Caco-2 (cell line): ENCODE measurements around the gene ADK. TPM values are rescaled to one million over a fixed set of nuclear protein-coding genes. Genes with fewer than 3 reads are reported as not detected.

ENCODE experiments used
- BruUV-seq: library from RNA; stranded (reverse); fragments of 400-500 nt; replicated peaks from 2 replicates; lab custom pipeline; 2021; lab: Mats Ljungman, UMichigan
- CTCF ChIA-PET: fragments of 300-600 bp; sonication (Branson Sonifier 250); formaldehyde crosslinking; loops from one replicate; lab custom pipeline; 2022; ENCODE audit warnings: antibody characterized with exemption; lab: Charles Lee
- POLR2A ChIA-PET: fragments of 300-600 bp; sonication (Branson Sonifier 250); formaldehyde crosslinking; loops from one replicate; lab custom pipeline; 2022; ENCODE audit warnings: antibody characterized with exemption; lab: Charles Lee
- DNase-seq, 2 experiments: peaks; one replicate each; pipeline versions ENCODE4 v3.0.0 to v3.0.0-alpha.2; 2020 to 2022
- H3K27me3 ChIP-seq: replicated peaks from 2 replicates; pipeline ENCODE4 v1.6.0; 2011; ENCODE audit warnings: low read length; ENCODE audit not compliant: control insufficient read depth, insufficient read depth
- H3K36me3 ChIP-seq: 2 replicates; pipeline ENCODE4 v1.5.1; 2011; ENCODE audit warnings: low read length; ENCODE audit not compliant: control insufficient read depth, insufficient read depth
- H3K4me1 ChIP-seq: fragments of 250-450 bp; sonication (Bioruptor Pico); 2 replicates; pipeline ENCODE4 v1.5.1; 2020; ENCODE audit warnings: mild to moderate bottlenecking
- H3K4me3 ChIP-seq: 2 replicates; pipeline ENCODE4 v1.5.1; 2011; ENCODE audit warnings: low read depth, mild to moderate bottlenecking, control low read depth, low read length
- H3K9me3 ChIP-seq: fragments of 250-450 bp; sonication (Bioruptor Pico); 2 replicates; pipeline ENCODE4 v1.5.1; 2020; ENCODE audit warnings: mild to moderate bottlenecking, moderate library complexity
- H3K27ac Mint-ChIP-seq: one replicate; pipeline ENCODE4 v1.8.0; 2022; ENCODE audit warnings: mixed read lengths; ENCODE audit not compliant: unreplicated experiment
- H3K27me3 Mint-ChIP-seq: one replicate; pipeline ENCODE4 v1.8.0; 2022; ENCODE audit warnings: mixed read lengths; ENCODE audit not compliant: insufficient read depth, unreplicated experiment
- H3K36me3 Mint-ChIP-seq: one replicate; pipeline ENCODE4 v1.8.0; 2022; ENCODE audit warnings: mild to moderate bottlenecking, mixed read lengths; ENCODE audit not compliant: insufficient read depth, unreplicated experiment
- H3K4me1 Mint-ChIP-seq: one replicate; pipeline ENCODE4 v1.8.0; 2022; ENCODE audit warnings: low read depth, mixed read lengths; ENCODE audit not compliant: unreplicated experiment
- H3K4me3 Mint-ChIP-seq: one replicate; pipeline ENCODE4 v1.8.0; 2022; ENCODE audit warnings: mild to moderate bottlenecking, moderate library complexity, mixed read lengths; ENCODE audit not compliant: unreplicated experiment
- H3K9me3 Mint-ChIP-seq: one replicate; pipeline ENCODE4 v1.8.0; 2022; ENCODE audit warnings: mixed read lengths; ENCODE audit not compliant: unreplicated experiment
- CTCF ChIP-seq, 2 experiments: fragments of 200-600 bp in 1 of 2; IDR thresholded peaks; 1 replicate in 1 of 2; 2 replicates in 1 of 2; pipeline versions ENCODE4 v1.5.1 to v1.8.0; 2011 to 2022; ENCODE audit warnings: antibody characterized with exemption in 1 of 2, control low read depth in 1 of 2, inconsistent platforms in 1 of 2, low read depth in 1 of 2, low read length in 1 of 2, mild to moderate bottlenecking in 1 of 2, moderate library complexity in 1 of 2; ENCODE audit not compliant: insufficient read depth in 1 of 2, severe bottlenecking in 1 of 2, unreplicated experiment in 1 of 2
- intact Hi-C: fragments of 100-400 bp; cut with micrococcal nuclease; formaldehyde crosslinking; loops from one replicate; pipeline ENCODE4 v1.10.0; 2022; ENCODE audit not compliant: unreplicated experiment
- total RNA-seq: library from RNA; stranded (reverse); gene quantifications from 2 replicates; pipeline ENCODE4 v1.2.3, GENCODE V29; 2022

The ADK gene
- total RNA-seq, 1 experiment from 2014 or later = 105 TPM

GRCh38 chr10:74246495-74246894, 95.5 kb downstream of the ADK start:
- CTCF ChIA-PET = interaction anchor here (1.2 kb wide), 1 partner anchor 775 kb away, joined by 7 read pairs; no protein-coding TSS in a partner anchor
- no peaks in the 10 kb centered on the region for H3K36me3 ChIP-seq
- no peaks in the 10 kb centered on the region for H3K27me3 ChIP-seq
- no peak overlapping the region for H3K4me3 Mint-ChIP-seq
- no peaks in the 10 kb centered on the region for H3K4me1 ChIP-seq
- no peaks in the 10 kb centered on the region for H3K9me3 Mint-ChIP-seq
- no peaks in the 10 kb centered on the region for H3K4me1 Mint-ChIP-seq
- no peak overlapping the region for H3K4me3 ChIP-seq
- H3K27me3 Mint-ChIP-seq = no peaks in the 10 kb centered on the region
- no TSS peak for BruUV-seq
- POLR2A ChIA-PET = no interaction called here
- DNase-seq = no peak
- H3K27ac Mint-ChIP-seq = no peak overlapping the region
- H3K9me3 ChIP-seq = no peaks in the 10 kb centered on the region
- no peak for TF ChIP-seq CTCF (IDR thresholded peaks at IDR 0.05; ENCODE audit: insufficient read depth in 1 of 2, low read depth in 1 of 2, low read length in 1 of 2, severe bottlenecking in 1 of 2, unreplicated experiment in 1 of 2)
- peaks cover 5% of the 10 kb centered on the region for H3K36me3 Mint-ChIP-seq
- intact Hi-C loops = loop anchor here (10.0 kb wide), 1 partner anchor 848 kb away; a partner anchor contains a TSS

GRCh38 chr10:74249865-74250264, 98.8 kb downstream of the ADK start:
- H3K4me1 Mint-ChIP-seq = peaks cover 3% of the 10 kb centered on the region
- peaks cover 11% of the 10 kb centered on the region for H3K4me1 ChIP-seq
- POLR2A ChIA-PET = no interaction called here
- BruUV-seq = no TSS peak
- H3K36me3 ChIP-seq = no peaks in the 10 kb centered on the region
- no peaks in the 10 kb centered on the region for H3K36me3 Mint-ChIP-seq
- H3K27me3 Mint-ChIP-seq = no peaks in the 10 kb centered on the region
- no peak for TF ChIP-seq CTCF (IDR thresholded peaks at IDR 0.05; ENCODE audit: insufficient read depth in 1 of 2, low read depth in 1 of 2, low read length in 1 of 2, severe bottlenecking in 1 of 2, unreplicated experiment in 1 of 2)
- no peaks in the 10 kb centered on the region for H3K27me3 ChIP-seq
- H3K27ac Mint-ChIP-seq = no peak overlapping the region
- H3K9me3 Mint-ChIP-seq = no peaks in the 10 kb centered on the region
- DNase-seq = no peak
- CTCF ChIA-PET = no interaction called here
- no peak overlapping the region for H3K4me3 ChIP-seq
- H3K9me3 ChIP-seq = no peaks in the 10 kb centered on the region
- intact Hi-C loops = loop anchor here (10.0 kb wide), 1 partner anchor 845 kb away; a partner anchor contains a TSS
- no peak overlapping the region for H3K4me3 Mint-ChIP-seq

- POLR2A ChIA-PET = no interaction called here
- no peak for DNase-seq
- BruUV-seq = no TSS peak
Observed at GRCh38 chr10:74255214-74255613, 104.2 kb downstream of the ADK start.

More at GRCh38 chr10:74255214-74255613, 104.2 kb downstream of the ADK start:
- no peaks in the 10 kb centered on the region for H3K9me3 ChIP-seq
- intact Hi-C loops = no loop called here
- Mint-ChIP-seq H3K4me3 (no peak overlapping the region), H3K27ac (no peak overlapping the region), H3K9me3 (no peaks in the 10 kb centered on the region), H3K27me3 (no peaks in the 10 kb centered on the region), H3K36me3 (peaks cover 14% of the 10 kb centered on the region), H3K4me1 (peaks cover 16% of the 10 kb centered on the region)
- H3K4me3 ChIP-seq = no peak overlapping the region
- no peak for TF ChIP-seq CTCF (IDR thresholded peaks at IDR 0.05; ENCODE audit: insufficient read depth in 1 of 2, low read depth in 1 of 2, low read length in 1 of 2, severe bottlenecking in 1 of 2, unreplicated experiment in 1 of 2)
- CTCF ChIA-PET = no interaction called here
- no peaks in the 10 kb centered on the region for H3K36me3 ChIP-seq
- H3K27me3 ChIP-seq = no peaks in the 10 kb centered on the region
- peaks cover 21% of the 10 kb centered on the region for H3K4me1 ChIP-seq
